Keratinocyte (primary cell): ENCODE measurements around the gene CDKL5. TPM values are rescaled to one million over a fixed set of nuclear protein-coding genes. Genes with fewer than 3 reads are reported as not detected.

ENCODE experiments used
- DNase-seq: peaks from one replicate; pipeline ENCODE4 v3.0.0-alpha.2; 2011; ENCODE audit warnings: low read depth, missing footprints, low spot score
- FAIRE-seq: peaks from 2 replicates; lab custom pipeline; 2011; peaks lifted over from hg19 to GRCh38; lab: Jason Lieb, UNC
- H2AFZ ChIP-seq: 2 replicates; pipeline ENCODE4 v1.6.0; 2012; ENCODE audit warnings: low read length, control low read depth, inconsistent platforms; ENCODE audit not compliant: control insufficient read depth
- H3K27ac ChIP-seq: 2 replicates; pipeline ENCODE4 v1.5.1; 2011; ENCODE audit warnings: low read length; ENCODE audit not compliant: control insufficient read depth, insufficient read depth
- H3K27me3 ChIP-seq: 3 replicates; pipeline ENCODE4 v1.6.0; 2011; ENCODE audit warnings: low read length; ENCODE audit not compliant: control insufficient read depth, insufficient read depth; ENCODE audit errors: extremely low read depth
- H3K36me3 ChIP-seq, 2 experiments: 2 replicates in 1 of 2; 3 replicates in 1 of 2; pipeline ENCODE4 v1.5.1; 2011; ENCODE audit warnings: low read length in 2 of 2, mild to moderate bottlenecking in 1 of 2; ENCODE audit not compliant: control insufficient read depth in 2 of 2, insufficient read depth in 2 of 2; ENCODE audit errors: extremely low read depth in 1 of 2
- H3K4me1 ChIP-seq: 3 replicates; pipeline ENCODE4 v1.5.1; 2011; ENCODE audit warnings: low read length; ENCODE audit not compliant: control insufficient read depth, insufficient read depth; ENCODE audit errors: extremely low read depth
- H3K4me2 ChIP-seq: 3 replicates; pipeline ENCODE4 v1.6.0; 2011; ENCODE audit warnings: low read depth, low read length; ENCODE audit not compliant: control insufficient read depth, insufficient read depth; ENCODE audit errors: extremely low read depth
- H3K4me3 ChIP-seq, 3 experiments: fragments of 200-600 bp in 1 of 3; sonication (generic) in 1 of 3; 2 replicates in 2 of 3; 3 replicates in 1 of 3; pipeline ENCODE4 v1.5.1; 2011 to 2016; ENCODE audit warnings: low read length in 3 of 3, mild to moderate bottlenecking in 3 of 3, control low read depth in 2 of 3, inconsistent platforms in 1 of 3, low read depth in 1 of 3, mixed read lengths in 1 of 3, mixed run types in 1 of 3, moderate library complexity in 1 of 3; ENCODE audit not compliant: control insufficient read depth in 2 of 3, insufficient read depth in 2 of 3; ENCODE audit errors: extremely low read depth in 1 of 3
- H3K79me2 ChIP-seq: 2 replicates; pipeline ENCODE4 v1.6.0; 2012; ENCODE audit warnings: low read length; ENCODE audit not compliant: control insufficient read depth, insufficient read depth
- H3K9ac ChIP-seq: 3 replicates; pipeline ENCODE4 v1.6.0; 2011; ENCODE audit warnings: low read length; ENCODE audit not compliant: control insufficient read depth, insufficient read depth; ENCODE audit errors: extremely low read depth
- H3K9me1 ChIP-seq: 3 replicates; pipeline ENCODE4 v1.6.0; 2011; ENCODE audit warnings: low read length; ENCODE audit not compliant: control insufficient read depth, insufficient read depth; ENCODE audit errors: extremely low read depth
- H3K9me3 ChIP-seq: 2 replicates; pipeline ENCODE4 v1.5.1; 2012; ENCODE audit warnings: low read depth, low read length; ENCODE audit not compliant: control insufficient read depth
- H4K20me1 ChIP-seq: 3 replicates; pipeline ENCODE4 v1.6.0; 2011; ENCODE audit warnings: low read length; ENCODE audit not compliant: control insufficient read depth, insufficient read depth; ENCODE audit errors: extremely low read depth
- CTCF ChIP-seq, 3 experiments: IDR thresholded peaks in 1 of 3; conservative IDR thresholded peaks in 1 of 3; optimal IDR thresholded peaks in 1 of 3; 2 replicates in 2 of 3; 3 replicates in 1 of 3; pipeline versions ENCODE3 to v1.5.1; 2011; ENCODE audit warnings: low read length in 3 of 3, mild to moderate bottlenecking in 3 of 3, moderate library complexity in 2 of 3, control low read depth in 1 of 3, inconsistent platforms in 1 of 3; ENCODE audit not compliant: insufficient read depth in 2 of 3; ENCODE audit errors: extremely low read depth in 1 of 3
- EZH2 ChIP-seq: IDR thresholded peaks from one replicate; pipeline ENCODE4 v1.6.1; 2012; ENCODE audit warnings: inconsistent platforms, mild to moderate bottlenecking, low read length, moderate library complexity
- dilution Hi-C: fragments of 300-500 bp; cut with MboI; formaldehyde crosslinking; loops from one replicate; pipeline ENCODE4 v1.7.0; 2020; ENCODE audit warnings: low sequenced_read_pairs; ENCODE audit not compliant: extremely low pct_ligation_motif_present
- polyA plus RNA-seq, 5 experiments: library from polyadenylated mRNA; depleted of rRNA in 3 of 5; stranded (reverse) in 3 of 5; stranded (forward) in 1 of 5; unstranded in 1 of 5; fragments of >200 nt; gene quantifications; 1 replicate in 1 of 5; 2 replicates in 3 of 5; 3 replicates in 1 of 5; pipeline versions ENCODE4 v1.2.1 to v1.2.3, GENCODE V29; 2011 to 2012; ENCODE audit warnings: missing spikeins in 2 of 5, low read depth in 1 of 5, low replicate concordance in 1 of 5

The CDKL5 gene
- polyA plus RNA-seq, 1 donor (not counting 4 experiments of a cell fraction or from before 2014, with no cell fraction given), result 3.4 TPM

GRCh38 chrX:18537524-18537923 lies 112.1 kb downstream of the CDKL5 start:
- FAIRE-seq, result no peak
- no peaks in the 10 kb centered on the region for H3K9me1 ChIP-seq
- H3K79me2 ChIP-seq, result no peaks in the 10 kb centered on the region
- H3K27me3 ChIP-seq, result no peaks in the 10 kb centered on the region
- H3K9ac ChIP-seq, result no peak overlapping the region
- H3K4me3 ChIP-seq, result no peak overlapping the region
- no peak for DNase-seq
- no peaks in the 10 kb centered on the region for H3K36me3 ChIP-seq
- dilution Hi-C loops, result no loop called here
- no peak overlapping the region for H3K27ac ChIP-seq
- no peaks in the 10 kb centered on the region for H3K9me3 ChIP-seq
- H4K20me1 ChIP-seq, result no peaks in the 10 kb centered on the region
- H3K4me1 ChIP-seq, result no peaks in the 10 kb centered on the region
- no peak overlapping the region for H3K4me2 ChIP-seq
- TF ChIP-seq EZH2, result no peak
- no peak overlapping the region for H2AFZ ChIP-seq

- Histone ChIP-seq H3K36me3 (no peaks in the 10 kb centered on the region), H3K9ac (no peak overlapping the region), H3K9me1 (no peaks in the 10 kb centered on the region), H3K4me1 (no peaks in the 10 kb centered on the region), H3K79me2 (no peaks in the 10 kb centered on the region), H3K9me3 (no peaks in the 10 kb centered on the region), H4K20me1 (no peaks in the 10 kb centered on the region), H3K4me2 (no peak overlapping the region), H3K4me3 (no peak overlapping the region), H2AFZ (no peak overlapping the region), H3K27ac (no peak overlapping the region), H3K27me3 (no peaks in the 10 kb centered on the region)
- DNase-seq, result no peak
- TF ChIP-seq CTCF (optimal IDR thresholded peaks at IDR 0.05 in 1 of 3, IDR thresholded peaks at IDR 0.05 in 1 of 3, conservative IDR thresholded peaks at IDR 0.05 in 1 of 3; ENCODE audit: extremely low read depth in 1 of 3, insufficient read depth in 2 of 3, low read length in 3 of 3) (no peak), EZH2 (no peak)
- dilution Hi-C loops, result no loop called here
- FAIRE-seq, result no peak
These were observed 116.7 kb downstream of the CDKL5 start for GRCh38 chrX:18542131-18542530.

GRCh38 chrX:18542905-18543304 lies 117.5 kb downstream of the CDKL5 start:
- no peak overlapping the region for H3K27ac ChIP-seq
- no peaks in the 10 kb centered on the region for H3K9me1 ChIP-seq
- dilution Hi-C loops, result no loop called here
- H3K4me1 ChIP-seq, result no peaks in the 10 kb centered on the region
- no peak overlapping the region for H3K4me3 ChIP-seq
- H3K9me3 ChIP-seq, result no peaks in the 10 kb centered on the region
- H3K36me3 ChIP-seq, result no peaks in the 10 kb centered on the region
- FAIRE-seq, result no peak
- DNase-seq, result no peak
- H3K79me2 ChIP-seq, result no peaks in the 10 kb centered on the region
- H2AFZ ChIP-seq, result no peak overlapping the region
- H3K4me2 ChIP-seq, result no peak overlapping the region
- no peaks in the 10 kb centered on the region for H3K27me3 ChIP-seq
- TF ChIP-seq EZH2 (no peak), CTCF (optimal IDR thresholded peaks at IDR 0.05 in 1 of 3, IDR thresholded peaks at IDR 0.05 in 1 of 3, conservative IDR thresholded peaks at IDR 0.05 in 1 of 3; ENCODE audit: extremely low read depth in 1 of 3, insufficient read depth in 2 of 3, low read length in 3 of 3) (no peak)
- no peak overlapping the region for H3K9ac ChIP-seq
- H4K20me1 ChIP-seq, result no peaks in the 10 kb centered on the region
